Measurements from ENCODE around the gene ERP44.

The ERP44 gene

DNA sequence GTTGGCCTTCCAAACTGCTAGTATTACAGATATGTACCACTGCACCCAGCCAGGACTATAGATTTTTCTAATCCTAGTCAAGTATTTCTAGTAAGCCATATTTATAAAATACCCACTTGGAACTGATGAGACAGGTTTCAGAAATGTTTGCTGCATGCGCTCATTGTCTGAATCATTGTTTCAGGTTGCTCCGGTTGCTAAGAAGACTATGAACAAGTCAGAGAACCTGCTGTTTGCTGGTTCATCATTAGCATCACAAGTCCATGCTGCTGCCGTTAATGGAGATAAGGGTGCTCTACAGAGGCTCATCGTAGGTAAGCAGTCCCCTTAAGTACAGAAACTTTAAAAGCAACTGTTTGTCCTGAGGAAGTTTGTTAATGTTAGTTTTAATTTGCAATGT, 5.5 kb upstream of the ERP44 start:
- Histone ChIP-seq H3K9me2 (replicated peaks; ENCODE audit: control insufficient read depth, low read length) (no peaks in the 10 kb centered on the region), H4K20me1 (ENCODE audit: control insufficient read depth, insufficient read depth, low read depth, low read length) (no peaks in the 10 kb centered on the region), H3K36me3 (ENCODE audit: control insufficient read depth, low read length) (peaks cover 52% of the 10 kb centered on the region), H3K27me3 (ENCODE audit: control insufficient read depth, low read length) (no peaks in the 10 kb centered on the region), H3K9me3 (ENCODE audit: control insufficient read depth, insufficient read depth, low read length) (no peaks in the 10 kb centered on the region), H3K4me3 (ENCODE audit: low read length) (no peak overlapping the region), H3F3A (ENCODE audit: control insufficient read depth, insufficient read depth) (no peaks in the 10 kb centered on the region; the same call in 1 of the 2 replicates), H3K79me2 (ENCODE audit: control insufficient read depth, low read length) (peaks cover 22% of the 10 kb centered on the region), H3K4me2 (ENCODE audit: low read length) (no peak overlapping the region), H3K27ac (ENCODE audit: low read depth, low read length) (no peak overlapping the region), H3K4me1 (ENCODE audit: control insufficient read depth, low read length) (peaks cover 6% of the 10 kb centered on the region)
- TF ChIP-seq, protein P1, sequence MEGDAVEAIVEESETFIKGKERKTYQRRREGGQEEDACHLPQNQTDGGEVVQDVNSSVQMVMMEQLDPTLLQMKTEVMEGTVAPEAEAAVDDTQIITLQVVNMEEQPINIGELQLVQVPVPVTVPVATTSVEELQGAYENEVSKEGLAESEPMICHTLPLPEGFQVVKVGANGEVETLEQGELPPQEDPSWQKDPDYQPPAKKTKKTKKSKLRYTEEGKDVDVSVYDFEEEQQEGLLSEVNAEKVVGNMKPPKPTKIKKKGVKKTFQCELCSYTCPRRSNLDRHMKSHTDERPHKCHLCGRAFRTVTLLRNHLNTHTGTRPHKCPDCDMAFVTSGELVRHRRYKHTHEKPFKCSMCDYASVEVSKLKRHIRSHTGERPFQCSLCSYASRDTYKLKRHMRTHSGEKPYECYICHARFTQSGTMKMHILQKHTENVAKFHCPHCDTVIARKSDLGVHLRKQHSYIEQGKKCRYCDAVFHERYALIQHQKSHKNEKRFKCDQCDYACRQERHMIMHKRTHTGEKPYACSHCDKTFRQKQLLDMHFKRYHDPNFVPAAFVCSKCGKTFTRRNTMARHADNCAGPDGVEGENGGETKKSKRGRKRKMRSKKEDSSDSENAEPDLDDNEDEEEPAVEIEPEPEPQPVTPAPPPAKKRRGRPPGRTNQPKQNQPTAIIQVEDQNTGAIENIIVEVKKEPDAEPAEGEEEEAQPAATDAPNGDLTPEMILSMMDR (IDR thresholded peaks at IDR 0.05; ENCODE audit: low read depth, low read length, poor library complexity, severe bottlenecking) = no peak
- no peak for TF ChIP-seq EZH2phosphoT487 (IDR thresholded peaks at IDR 0.05; ENCODE audit: borderline replicate concordance, low read length)

DNA sequence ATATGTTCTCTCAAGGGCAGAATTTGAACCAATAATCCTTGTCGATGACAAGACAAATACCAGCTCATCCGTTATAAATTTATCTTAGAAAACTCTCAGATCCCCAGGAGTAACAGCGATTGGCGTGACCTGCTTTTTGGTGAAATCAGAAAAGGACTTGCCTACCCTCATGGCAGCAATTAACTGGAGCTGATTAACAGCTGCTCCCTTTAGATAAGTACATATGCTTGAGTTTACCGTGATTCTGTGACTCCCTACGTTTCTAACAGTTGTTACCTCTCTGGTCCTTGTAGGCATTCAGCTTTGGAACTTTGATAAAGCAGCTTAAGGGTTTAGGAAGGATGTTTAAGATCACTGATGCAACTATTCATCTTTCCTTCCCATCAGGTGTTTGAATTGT, 2.8 kb upstream of the ERP44 start:
- Histone ChIP-seq H3F3A (ENCODE audit: control insufficient read depth, insufficient read depth) (no peaks in the 10 kb centered on the region; the same call in 1 of the 2 replicates), H3K9me3 (ENCODE audit: control insufficient read depth, insufficient read depth, low read length) (no peaks in the 10 kb centered on the region), H3K4me1 (ENCODE audit: control insufficient read depth, low read length) (peaks cover 16% of the 10 kb centered on the region), H3K79me2 (ENCODE audit: control insufficient read depth, low read length) (peaks cover 44% of the 10 kb centered on the region), H4K20me1 (ENCODE audit: control insufficient read depth, insufficient read depth, low read depth, low read length) (0 out of 2 replicates have a peak, but pooled peaks cover 8% of the 10 kb centered on the region), H3K9me2 (replicated peaks; ENCODE audit: control insufficient read depth, low read length) (no peaks in the 10 kb centered on the region), H3K4me3 (ENCODE audit: low read length) (no peak overlapping the region), H3K27me3 (ENCODE audit: control insufficient read depth, low read length) (no peaks in the 10 kb centered on the region), H3K36me3 (ENCODE audit: control insufficient read depth, low read length) (peaks cover 43% of the 10 kb centered on the region), H3K4me2 (ENCODE audit: low read length) (no peak overlapping the region), H3K27ac (ENCODE audit: low read depth, low read length) (no peak overlapping the region)
- TF ChIP-seq, protein P1 (IDR thresholded peaks at IDR 0.05; ENCODE audit: low read depth, low read length, poor library complexity, severe bottlenecking) = no peak
- TF ChIP-seq EZH2phosphoT487 (IDR thresholded peaks at IDR 0.05; ENCODE audit: borderline replicate concordance, low read length) = no peak

DNA sequence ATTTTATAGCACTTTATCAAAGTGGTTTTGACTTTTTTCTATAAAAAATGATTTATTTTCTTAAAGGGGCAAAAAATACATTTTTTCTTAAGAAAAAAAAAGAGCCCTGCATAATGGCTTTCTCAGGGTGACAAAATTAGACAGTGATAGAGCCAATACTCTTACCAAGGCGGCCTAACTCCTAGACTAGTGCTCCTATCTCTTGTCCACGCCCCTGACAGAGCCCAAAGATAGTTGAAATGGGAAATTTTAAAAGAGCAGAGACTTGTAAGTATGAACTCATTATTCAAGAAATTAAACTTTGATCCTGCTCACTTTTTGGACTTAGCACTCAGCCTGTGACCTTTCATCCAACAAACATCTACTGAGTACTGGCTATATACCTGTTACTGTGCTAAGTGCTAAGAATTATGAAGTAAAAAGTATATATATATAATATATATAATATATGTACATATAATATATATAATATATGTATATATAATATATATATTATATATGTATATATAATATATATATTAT, 1.4 kb upstream of the ERP44 start:
- Histone ChIP-seq H4K20me1 (ENCODE audit: control insufficient read depth, insufficient read depth, low read depth, low read length) (0 out of 2 replicates have a peak, but pooled peaks cover 9% of the 10 kb centered on the region), H3K27ac (ENCODE audit: low read depth, low read length) (peak overlapping the region; percentile 36), H3K9me2 (replicated peaks; ENCODE audit: control insufficient read depth, low read length) (no peaks in the 10 kb centered on the region), H3K9me3 (ENCODE audit: control insufficient read depth, insufficient read depth, low read length) (no peaks in the 10 kb centered on the region), H3K4me1 (ENCODE audit: control insufficient read depth, low read length) (peaks cover 29% of the 10 kb centered on the region), H3K4me2 (ENCODE audit: low read length) (peak overlapping the region; percentile 91), H3F3A (ENCODE audit: control insufficient read depth, insufficient read depth) (no peaks in the 10 kb centered on the region; the same call in 1 of the 2 replicates), H3K4me3 (ENCODE audit: low read length) (peak overlapping the region; percentile 84), H3K36me3 (ENCODE audit: control insufficient read depth, low read length) (peaks cover 32% of the 10 kb centered on the region), H3K79me2 (ENCODE audit: control insufficient read depth, low read length) (peaks cover 58% of the 10 kb centered on the region), H3K27me3 (ENCODE audit: control insufficient read depth, low read length) (no peaks in the 10 kb centered on the region)
- TF ChIP-seq EZH2phosphoT487 (IDR thresholded peaks at IDR 0.05; ENCODE audit: borderline replicate concordance, low read length) = no peak
- TF ChIP-seq, protein P1 (IDR thresholded peaks at IDR 0.05; ENCODE audit: low read depth, low read length, poor library complexity, severe bottlenecking) = no peak

All from DOHH2 (cell line).